ENCODE data around the gene GRK5. TPM values are rescaled to one million over a fixed set of nuclear protein-coding genes. Genes with fewer than 3 reads are reported as not detected.

GRK5 gene
- total RNA-seq, 1 experiment from 2014 or later = 1.2 TPM

Other genes with a start within 250 kb of the GRK5 start
- gene NANOS1, start 177.9 kb upstream of the GRK5 start, total RNA-seq (2014; rRNA removed; shearing (Covaris generic)) = 2.4 and 7.8 TPM in 2 replicates
- 89.3 and 129 TPM in 2 replicates for gene EIF3A, start 126.8 kb upstream of the GRK5 start, total RNA-seq (2014; rRNA removed; shearing (Covaris generic))
- 77.1 and 82.6 TPM in 2 replicates for gene DENND10, start 103.5 kb upstream of the GRK5 start, total RNA-seq (2014; rRNA removed; shearing (Covaris generic))
- gene SFXN4, start 41.9 kb upstream of the GRK5 start, total RNA-seq (2014; rRNA removed; shearing (Covaris generic)) = 15.3 and 24.6 TPM in 2 replicates
- 411 and 445 TPM in 2 replicates for gene PRDX3, start 28.8 kb upstream of the GRK5 start, total RNA-seq (2014; rRNA removed; shearing (Covaris generic))

Data from H7 (cell line).